ENCODE measurements around the gene VASH1.

DNA sequence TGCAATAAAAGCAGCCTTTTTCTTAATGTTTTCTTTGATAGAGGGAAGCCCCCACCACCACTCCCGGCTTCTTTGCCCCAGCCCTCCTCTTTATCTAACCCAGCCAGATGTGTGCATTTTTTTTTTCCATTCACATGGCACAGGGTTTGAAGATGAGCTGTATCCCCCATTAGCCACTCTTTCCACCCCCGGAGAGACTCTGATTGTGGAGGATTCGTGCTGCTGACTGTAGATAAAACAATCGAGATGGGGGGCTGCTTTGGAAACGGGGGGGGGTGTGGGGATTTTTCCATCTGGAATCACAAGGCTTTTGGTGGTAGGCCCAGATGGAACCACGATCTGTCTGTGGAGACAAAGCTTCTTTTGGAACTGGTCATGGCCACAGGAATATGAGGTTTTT, 46.2 kb upstream of the VASH1 start:
- TF ChIP-seq, protein P1, sequence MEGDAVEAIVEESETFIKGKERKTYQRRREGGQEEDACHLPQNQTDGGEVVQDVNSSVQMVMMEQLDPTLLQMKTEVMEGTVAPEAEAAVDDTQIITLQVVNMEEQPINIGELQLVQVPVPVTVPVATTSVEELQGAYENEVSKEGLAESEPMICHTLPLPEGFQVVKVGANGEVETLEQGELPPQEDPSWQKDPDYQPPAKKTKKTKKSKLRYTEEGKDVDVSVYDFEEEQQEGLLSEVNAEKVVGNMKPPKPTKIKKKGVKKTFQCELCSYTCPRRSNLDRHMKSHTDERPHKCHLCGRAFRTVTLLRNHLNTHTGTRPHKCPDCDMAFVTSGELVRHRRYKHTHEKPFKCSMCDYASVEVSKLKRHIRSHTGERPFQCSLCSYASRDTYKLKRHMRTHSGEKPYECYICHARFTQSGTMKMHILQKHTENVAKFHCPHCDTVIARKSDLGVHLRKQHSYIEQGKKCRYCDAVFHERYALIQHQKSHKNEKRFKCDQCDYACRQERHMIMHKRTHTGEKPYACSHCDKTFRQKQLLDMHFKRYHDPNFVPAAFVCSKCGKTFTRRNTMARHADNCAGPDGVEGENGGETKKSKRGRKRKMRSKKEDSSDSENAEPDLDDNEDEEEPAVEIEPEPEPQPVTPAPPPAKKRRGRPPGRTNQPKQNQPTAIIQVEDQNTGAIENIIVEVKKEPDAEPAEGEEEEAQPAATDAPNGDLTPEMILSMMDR (IDR thresholded peaks at IDR 0.05; ENCODE audit: insufficient read depth, low read length) = no peak
- TF ChIP-seq, protein P2, sequence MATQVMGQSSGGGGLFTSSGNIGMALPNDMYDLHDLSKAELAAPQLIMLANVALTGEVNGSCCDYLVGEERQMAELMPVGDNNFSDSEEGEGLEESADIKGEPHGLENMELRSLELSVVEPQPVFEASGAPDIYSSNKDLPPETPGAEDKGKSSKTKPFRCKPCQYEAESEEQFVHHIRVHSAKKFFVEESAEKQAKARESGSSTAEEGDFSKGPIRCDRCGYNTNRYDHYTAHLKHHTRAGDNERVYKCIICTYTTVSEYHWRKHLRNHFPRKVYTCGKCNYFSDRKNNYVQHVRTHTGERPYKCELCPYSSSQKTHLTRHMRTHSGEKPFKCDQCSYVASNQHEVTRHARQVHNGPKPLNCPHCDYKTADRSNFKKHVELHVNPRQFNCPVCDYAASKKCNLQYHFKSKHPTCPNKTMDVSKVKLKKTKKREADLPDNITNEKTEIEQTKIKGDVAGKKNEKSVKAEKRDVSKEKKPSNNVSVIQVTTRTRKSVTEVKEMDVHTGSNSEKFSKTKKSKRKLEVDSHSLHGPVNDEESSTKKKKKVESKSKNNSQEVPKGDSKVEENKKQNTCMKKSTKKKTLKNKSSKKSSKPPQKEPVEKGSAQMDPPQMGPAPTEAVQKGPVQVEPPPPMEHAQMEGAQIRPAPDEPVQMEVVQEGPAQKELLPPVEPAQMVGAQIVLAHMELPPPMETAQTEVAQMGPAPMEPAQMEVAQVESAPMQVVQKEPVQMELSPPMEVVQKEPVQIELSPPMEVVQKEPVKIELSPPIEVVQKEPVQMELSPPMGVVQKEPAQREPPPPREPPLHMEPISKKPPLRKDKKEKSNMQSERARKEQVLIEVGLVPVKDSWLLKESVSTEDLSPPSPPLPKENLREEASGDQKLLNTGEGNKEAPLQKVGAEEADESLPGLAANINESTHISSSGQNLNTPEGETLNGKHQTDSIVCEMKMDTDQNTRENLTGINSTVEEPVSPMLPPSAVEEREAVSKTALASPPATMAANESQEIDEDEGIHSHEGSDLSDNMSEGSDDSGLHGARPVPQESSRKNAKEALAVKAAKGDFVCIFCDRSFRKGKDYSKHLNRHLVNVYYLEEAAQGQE (IDR thresholded peaks at IDR 0.05; ENCODE audit: insufficient replicate concordance, low read depth) = no peak
